Measurements from ENCODE around the gene TNPO3.

- TF ChIP-seq CTCF (conservative IDR thresholded peaks at IDR 0.05 in 1 of 2, IDR thresholded peaks at IDR 0.05 in 1 of 2; ENCODE audit: extremely low read depth in 1 of 2, insufficient read depth in 1 of 2, low read depth in 1 of 2, low read length in 2 of 2) (no peak), EZH2 (IDR thresholded peaks at IDR 0.05; ENCODE audit: borderline replicate concordance, low read length) (no peak)
Measured at GRCh38 chr7:129030440-129030839, 24.5 kb downstream of the TNPO3 start.
